Karpas-422 (cell line): Measurements from ENCODE around the gene ANAPC5. TPM values are rescaled to one million over a fixed set of nuclear protein-coding genes. Genes with fewer than 3 reads are reported as not detected.

Experiments used
- DNase-seq: peaks from one replicate; pipeline ENCODE4 v3.0.0-alpha.2; 2015
- H2AFZ ChIP-seq: fragments of 200-600 bp; sonication (generic); 2 replicates; pipeline ENCODE4 v1.6.1; 2014; ENCODE audit warnings: antibody characterized with exemption, low read length, mixed read lengths
- H3K27ac ChIP-seq: fragments of 200-600 bp; sonication (generic); 2 replicates; pipeline ENCODE4 v1.5.1; 2014; ENCODE audit warnings: mild to moderate bottlenecking, low read length, moderate library complexity
- H3K27me3 ChIP-seq: fragments of 200-600 bp; sonication (generic); 2 replicates; pipeline ENCODE4 v1.6.1; 2014; ENCODE audit warnings: low read length, mixed read lengths
- H3K36me3 ChIP-seq: fragments of 200-600 bp; sonication (generic); 2 replicates; pipeline ENCODE4 v1.6.1; 2014; ENCODE audit warnings: low read length, mixed read lengths; ENCODE audit not compliant: insufficient read depth
- H3K4me1 ChIP-seq: fragments of 200-600 bp; sonication (generic); 2 replicates; pipeline ENCODE4 v1.6.1; 2014; ENCODE audit warnings: mild to moderate bottlenecking, low read length, mixed read lengths
- H3K4me2 ChIP-seq: fragments of 200-600 bp; sonication (generic); 2 replicates; pipeline ENCODE4 v1.6.1; 2014; ENCODE audit warnings: low read length, low read depth, mild to moderate bottlenecking; ENCODE audit not compliant: poor library complexity, severe bottlenecking
- H3K4me3 ChIP-seq: fragments of 200-600 bp; sonication (generic); 2 replicates; pipeline ENCODE4 v1.5.1; 2014; ENCODE audit warnings: mild to moderate bottlenecking, antibody characterized with exemption, low read length, mixed read lengths
- H3K79me2 ChIP-seq: fragments of 200-600 bp; sonication (generic); 2 replicates; pipeline ENCODE4 v1.6.1; 2014; ENCODE audit warnings: mild to moderate bottlenecking, low read length, mixed read lengths
- H3K9ac ChIP-seq: fragments of 200-600 bp; sonication (generic); 2 replicates; pipeline ENCODE4 v1.6.0; 2014; ENCODE audit warnings: low read length
- H3K9me2 ChIP-seq: fragments of 200-600 bp; sonication (generic), shearing (Covaris generic); replicated peaks from 2 replicates; pipeline ENCODE4 v1.6.0; 2014; ENCODE audit warnings: mild to moderate bottlenecking, low read length, moderate library complexity; ENCODE audit not compliant: insufficient read depth
- H3K9me3 ChIP-seq: fragments of 300-700, 200-600 bp; sonication (generic); 2 replicates; pipeline ENCODE4 v1.6.1; 2014; ENCODE audit warnings: low read length, mixed read lengths
- H4K20me1 ChIP-seq: fragments of 200-600 bp; sonication (generic); 2 replicates; pipeline ENCODE4 v1.6.1; 2014; ENCODE audit warnings: mild to moderate bottlenecking, antibody characterized with exemption, low read length, low read depth; ENCODE audit not compliant: insufficient read depth
- total RNA-seq: library from RNA; depleted of rRNA; stranded (reverse); fragments of >200 nt; shearing (Covaris generic); gene quantifications from 2 replicates; pipeline ENCODE4 v1.2.3, GENCODE V29; 2014; ENCODE audit warnings: low replicate concordance

Gene ANAPC5
- total RNA-seq, 1 experiment from 2014 or later, result 181 TPM

DNA sequence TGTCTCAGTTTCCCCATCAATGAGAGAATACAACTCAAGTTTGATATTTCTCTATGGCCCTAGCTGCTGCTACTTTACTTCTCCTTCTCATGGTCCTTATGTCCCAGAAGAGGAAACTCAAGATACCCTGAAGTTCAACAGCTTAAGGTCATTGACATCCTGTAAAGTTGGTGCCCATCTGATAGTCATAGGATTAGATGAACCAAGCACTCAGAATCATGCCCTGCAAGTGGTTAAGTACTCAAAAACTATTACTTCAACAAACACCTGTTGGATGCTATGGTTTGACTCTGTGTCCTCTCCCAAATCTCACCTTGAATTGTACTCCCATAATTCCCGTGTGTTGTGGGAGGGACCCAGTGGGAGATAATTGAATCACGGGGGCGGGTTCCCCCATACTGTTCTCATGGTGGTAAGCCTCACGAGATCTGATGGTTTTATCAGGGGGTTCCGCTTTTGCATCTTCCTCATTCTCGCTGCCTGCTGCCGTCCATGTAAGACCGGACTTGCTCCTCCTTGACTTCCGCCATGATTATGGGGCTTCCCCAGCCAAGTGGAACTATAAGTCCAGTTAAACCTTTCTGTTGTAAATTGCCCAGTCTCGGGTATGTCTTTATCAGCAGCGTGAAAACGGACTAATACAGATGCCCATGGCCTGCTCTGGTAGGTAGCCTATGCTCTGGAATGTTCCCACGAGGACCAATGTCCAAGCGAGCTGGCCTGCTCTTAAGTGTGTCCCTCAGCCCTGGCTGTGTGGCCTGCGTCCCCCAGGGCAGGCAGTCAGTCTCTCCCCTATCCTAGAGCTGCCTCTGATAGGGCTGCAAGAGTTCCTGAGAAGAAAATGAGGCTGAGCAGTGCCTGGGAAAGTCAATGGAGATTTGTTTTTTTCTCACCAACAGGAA, 73.8 kb downstream of the ANAPC5 start:
- Histone ChIP-seq H3K9ac (no peak overlapping the region), H3K27me3 (no peaks in the 10 kb centered on the region), H3K27ac (no peak overlapping the region), H3K36me3 (no peaks in the 10 kb centered on the region), H4K20me1 (no peaks in the 10 kb centered on the region), H3K4me2 (no peak overlapping the region), H3K4me3 (no peak overlapping the region), H2AFZ (no peak overlapping the region), H3K4me1 (no peaks in the 10 kb centered on the region), H3K9me2 (no peaks in the 10 kb centered on the region), H3K79me2 (peaks cover 24% of the 10 kb centered on the region), H3K9me3 (no peaks in the 10 kb centered on the region)
- DNase-seq, result no peak

DNA sequence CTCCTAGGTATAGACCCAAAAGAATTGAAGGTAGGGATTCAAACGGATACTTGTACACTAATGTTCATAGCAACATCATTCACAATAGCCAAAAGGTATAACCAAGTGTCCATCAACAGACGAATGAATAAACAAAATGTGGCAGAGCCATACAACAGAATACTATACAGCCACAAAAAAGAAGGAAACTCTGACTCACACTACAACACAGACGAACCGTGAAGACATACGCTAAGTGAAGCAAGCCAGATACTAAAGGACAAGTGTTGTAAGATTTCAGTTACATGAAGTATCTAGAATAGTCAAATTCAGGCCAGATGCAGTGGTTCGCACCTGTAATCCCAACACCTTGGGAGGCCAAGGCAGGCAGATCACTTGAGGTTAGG, 74.8 kb downstream of the ANAPC5 start:
- no peaks in the 10 kb centered on the region for H3K9me2 ChIP-seq
- H3K4me1 ChIP-seq, result no peaks in the 10 kb centered on the region
- no peak for DNase-seq
- H3K27ac ChIP-seq, result no peak overlapping the region
- no peak overlapping the region for H3K4me3 ChIP-seq
- H3K36me3 ChIP-seq, result no peaks in the 10 kb centered on the region
- H3K79me2 ChIP-seq, result peaks cover 23% of the 10 kb centered on the region
- H2AFZ ChIP-seq, result no peak overlapping the region
- H3K27me3 ChIP-seq, result no peaks in the 10 kb centered on the region
- no peaks in the 10 kb centered on the region for H4K20me1 ChIP-seq
- no peaks in the 10 kb centered on the region for H3K9me3 ChIP-seq
- H3K9ac ChIP-seq, result no peak overlapping the region
- H3K4me2 ChIP-seq, result no peak overlapping the region

DNA sequence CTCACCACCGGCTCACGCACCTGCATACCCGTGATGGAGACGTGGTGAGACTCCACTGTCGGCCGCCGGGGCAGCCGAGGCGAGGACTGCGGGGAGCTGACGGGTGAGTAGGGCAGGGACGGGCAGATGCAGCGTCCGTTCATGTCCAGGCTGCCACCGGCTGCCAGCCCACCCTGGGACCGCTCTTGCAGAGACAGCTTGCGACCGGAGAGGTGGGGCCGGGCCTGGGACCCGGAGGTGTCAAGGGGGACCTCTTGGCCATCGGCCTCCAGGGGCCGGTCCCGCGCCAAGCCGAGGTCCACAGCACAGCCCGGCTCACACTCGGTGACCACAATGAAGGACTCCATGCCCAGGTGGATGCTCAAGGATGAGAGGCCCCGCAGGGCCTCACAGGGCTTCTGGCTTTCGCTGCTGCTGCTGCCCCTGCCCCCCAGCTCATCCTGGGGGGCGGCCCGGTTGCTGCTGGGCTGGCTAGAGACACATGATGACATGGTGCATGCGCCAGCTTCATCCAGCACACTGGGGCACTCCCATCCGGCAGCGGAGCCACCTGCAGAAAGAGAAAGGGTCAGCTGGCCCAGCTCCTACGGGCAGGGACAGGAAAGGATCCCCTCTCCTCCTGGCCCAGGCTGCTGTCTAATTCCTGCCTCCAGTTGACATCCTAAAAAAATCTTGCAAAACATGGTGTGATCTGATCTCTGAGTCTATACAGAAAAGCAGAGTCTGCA, 78.0 kb downstream of the ANAPC5 start:
- no peak overlapping the region for H3K27ac ChIP-seq
- no peaks in the 10 kb centered on the region for H3K27me3 ChIP-seq
- no peaks in the 10 kb centered on the region for H3K36me3 ChIP-seq
- H3K4me3 ChIP-seq, result no peak overlapping the region
- DNase-seq, result no peak
- no peaks in the 10 kb centered on the region for H3K9me3 ChIP-seq
- H3K4me1 ChIP-seq, result no peaks in the 10 kb centered on the region
- H3K79me2 ChIP-seq, result peaks cover 16% of the 10 kb centered on the region
- no peaks in the 10 kb centered on the region for H3K9me2 ChIP-seq
- H2AFZ ChIP-seq, result no peak overlapping the region
- H4K20me1 ChIP-seq, result no peaks in the 10 kb centered on the region
- H3K4me2 ChIP-seq, result no peak overlapping the region
- H3K9ac ChIP-seq, result no peak overlapping the region

DNA sequence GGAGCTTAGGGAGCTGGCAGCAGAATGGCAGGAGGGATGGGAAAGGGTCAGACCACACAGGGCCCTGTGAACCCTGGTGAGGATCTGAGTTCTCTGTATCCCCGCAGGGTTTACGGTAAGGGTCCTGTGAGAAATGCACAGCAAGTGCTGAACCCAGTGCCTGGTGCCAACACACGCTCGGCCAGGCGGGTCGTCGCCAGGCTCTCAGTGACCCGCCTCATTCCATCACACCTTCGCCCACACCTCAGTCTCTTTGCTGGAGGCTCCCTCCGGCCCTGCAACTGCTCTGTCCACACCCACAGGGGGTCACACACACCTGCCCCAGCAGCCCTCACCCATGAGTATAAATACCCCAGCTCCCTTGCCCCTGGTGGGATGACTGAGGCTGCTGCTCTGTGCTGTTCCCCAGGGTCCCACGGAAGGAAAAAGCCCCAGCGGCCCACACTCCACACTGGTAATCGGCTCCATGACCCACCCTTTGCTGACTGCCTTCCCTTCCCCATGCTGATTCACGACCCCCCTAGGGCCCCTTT, 78.8 kb downstream of the ANAPC5 start:
- H3K4me1 ChIP-seq, result no peaks in the 10 kb centered on the region
- peaks cover 6% of the 10 kb centered on the region; the same call in 1 of the 2 replicates for H3K36me3 ChIP-seq
- H3K27ac ChIP-seq, result no peak overlapping the region
- H3K4me3 ChIP-seq, result no peak overlapping the region
- H3K4me2 ChIP-seq, result no peak overlapping the region
- H3K79me2 ChIP-seq, result peaks cover 16% of the 10 kb centered on the region
- H3K9me3 ChIP-seq, result no peaks in the 10 kb centered on the region
- no peak for DNase-seq
- H4K20me1 ChIP-seq, result no peaks in the 10 kb centered on the region
- no peaks in the 10 kb centered on the region for H3K27me3 ChIP-seq
- H3K9ac ChIP-seq, result no peak overlapping the region
- H3K9me2 ChIP-seq, result no peaks in the 10 kb centered on the region
- H2AFZ ChIP-seq, result no peak overlapping the region

DNA sequence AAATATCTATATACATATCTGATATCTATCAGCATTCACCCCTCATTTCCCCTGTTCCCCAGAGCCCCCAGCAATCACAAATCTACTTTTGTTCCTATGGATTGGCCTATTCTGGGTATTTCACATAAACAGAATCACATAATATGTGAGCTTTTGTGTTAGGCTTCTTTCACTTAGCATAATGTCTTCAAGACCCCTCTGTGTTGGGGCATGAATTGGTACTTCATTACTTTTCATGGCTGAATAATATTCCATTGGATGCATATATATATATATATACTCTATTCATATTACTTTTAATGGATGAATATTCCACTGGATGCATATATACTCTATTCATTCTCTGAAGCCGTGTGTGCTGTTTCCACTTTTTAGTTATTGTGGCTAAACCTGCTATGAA, 84.4 kb downstream of the ANAPC5 start:
- Histone ChIP-seq H2AFZ (no peak overlapping the region), H3K36me3 (peaks cover 11% of the 10 kb centered on the region; the same call in 1 of the 2 replicates)
- no peak for DNase-seq

DNA sequence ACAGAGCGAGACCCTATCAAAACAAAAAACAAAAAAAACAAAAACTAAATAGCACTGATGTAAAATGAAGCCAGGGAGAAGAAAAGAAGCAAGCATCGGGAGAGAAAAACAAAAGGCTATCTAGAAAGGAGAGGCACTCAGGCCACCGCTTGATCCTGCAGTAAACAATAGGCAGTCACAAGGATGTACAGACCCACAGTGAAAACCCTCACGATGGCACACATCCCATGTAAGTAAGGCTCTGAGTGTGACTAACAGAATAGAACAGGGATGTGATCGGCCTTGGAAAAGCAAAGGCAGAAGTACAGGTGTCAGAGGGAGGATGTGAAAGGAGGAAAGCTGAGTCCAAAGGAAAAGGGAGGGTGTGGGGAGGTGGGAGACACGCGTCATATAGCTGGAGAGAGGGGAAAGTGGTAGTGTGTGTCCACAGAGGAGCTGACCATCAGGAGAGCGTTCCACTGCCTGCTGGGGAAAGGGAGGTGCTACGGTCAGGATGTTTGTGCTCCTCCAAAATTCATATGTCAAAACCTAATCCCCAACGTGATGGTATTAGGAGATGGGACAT, 87.2 kb downstream of the ANAPC5 start:
- Histone ChIP-seq H3K4me3 (no peak overlapping the region), H4K20me1 (no peaks in the 10 kb centered on the region), H2AFZ (no peak overlapping the region), H3K27me3 (no peaks in the 10 kb centered on the region), H3K79me2 (no peaks in the 10 kb centered on the region), H3K36me3 (peaks cover 11% of the 10 kb centered on the region; the same call in 1 of the 2 replicates), H3K4me2 (no peak overlapping the region), H3K9ac (no peak overlapping the region), H3K9me2 (no peaks in the 10 kb centered on the region), H3K27ac (no peak overlapping the region), H3K9me3 (no peaks in the 10 kb centered on the region), H3K4me1 (no peaks in the 10 kb centered on the region)
- no peak for DNase-seq

More for the DNA sequence above, 84.4 kb downstream of the ANAPC5 start:
- no peaks in the 10 kb centered on the region for H3K27me3 ChIP-seq
- H3K9me3 ChIP-seq, result no peaks in the 10 kb centered on the region
- H3K9ac ChIP-seq, result no peak overlapping the region
- H3K27ac ChIP-seq, result no peak overlapping the region
- no peak overlapping the region for H3K4me2 ChIP-seq
- H3K9me2 ChIP-seq, result no peaks in the 10 kb centered on the region
- H4K20me1 ChIP-seq, result no peaks in the 10 kb centered on the region
- no peaks in the 10 kb centered on the region for H3K79me2 ChIP-seq
- H3K4me1 ChIP-seq, result no peaks in the 10 kb centered on the region
- no peak overlapping the region for H3K4me3 ChIP-seq

DNA sequence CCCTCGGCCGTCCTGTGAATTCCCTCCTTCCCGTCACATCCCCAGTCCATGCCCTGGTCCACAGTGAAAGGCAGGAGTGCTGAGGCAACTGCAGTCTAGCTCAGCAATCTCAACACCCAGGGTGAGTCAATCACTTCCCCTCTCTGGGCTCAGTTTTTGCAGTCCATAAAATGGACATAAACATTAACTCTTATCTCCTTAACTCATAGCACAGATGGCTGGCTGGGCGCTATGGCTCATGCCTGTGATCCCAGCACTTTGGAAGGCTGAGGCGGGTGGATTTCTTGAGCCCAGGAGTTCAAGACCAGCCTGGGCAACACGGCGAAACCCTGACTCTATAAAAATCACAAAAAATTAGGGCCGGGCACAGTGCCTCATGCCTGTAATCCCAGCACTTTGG, 88.1 kb downstream of the ANAPC5 start:
- Histone ChIP-seq H3K9me3 (no peaks in the 10 kb centered on the region), H3K9ac (no peak overlapping the region)
- no peak for DNase-seq

More for the DNA sequence above, 88.1 kb downstream of the ANAPC5 start:
- Histone ChIP-seq H3K4me1 (no peaks in the 10 kb centered on the region), H3K27ac (no peak overlapping the region), H3K4me2 (no peak overlapping the region), H3K79me2 (no peaks in the 10 kb centered on the region), H3K27me3 (no peaks in the 10 kb centered on the region), H3K36me3 (peaks cover 11% of the 10 kb centered on the region; the same call in 1 of the 2 replicates), H3K9me2 (no peaks in the 10 kb centered on the region), H2AFZ (no peak overlapping the region), H3K4me3 (no peak overlapping the region), H4K20me1 (no peaks in the 10 kb centered on the region)
